Left lobe of liver (tissue), 2 donors: Measurements from ENCODE around the gene LGI2. TPM values are rescaled to one million over a fixed set of nuclear protein-coding genes. Genes with fewer than 3 reads are reported as not detected.
"Not testable (repeated sequence)": the region's sequence is repeated elsewhere in the genome, so short reads cannot be mapped to it uniquely, and the experiment has no call there.

Experiments
- ATAC-seq: fragments of 200-7000 bp; cut with Tn5 transposase; one replicate; pipeline ENCODE4 v1.9.1; 2020; ENCODE audit warnings: mild to moderate bottlenecking, moderate library complexity
- DNase-seq: peaks from one replicate; pipeline ENCODE4 v3.0.0-alpha.2; 2020; ENCODE audit warnings: low spot score
- total RNA-seq: library from RNA; stranded (reverse); gene quantifications from one replicate; pipeline ENCODE4 v1.2.1, GENCODE V29; 2021
- donor health status: DM: no; HTN: no; CAD: no; lungs with moderate emphysema.
- donor health status: DM: no; HTN: yes; CAD: no.

The LGI2 gene
- total RNA-seq, 1 donor from 2014 or later = 0.13 TPM

DNA sequence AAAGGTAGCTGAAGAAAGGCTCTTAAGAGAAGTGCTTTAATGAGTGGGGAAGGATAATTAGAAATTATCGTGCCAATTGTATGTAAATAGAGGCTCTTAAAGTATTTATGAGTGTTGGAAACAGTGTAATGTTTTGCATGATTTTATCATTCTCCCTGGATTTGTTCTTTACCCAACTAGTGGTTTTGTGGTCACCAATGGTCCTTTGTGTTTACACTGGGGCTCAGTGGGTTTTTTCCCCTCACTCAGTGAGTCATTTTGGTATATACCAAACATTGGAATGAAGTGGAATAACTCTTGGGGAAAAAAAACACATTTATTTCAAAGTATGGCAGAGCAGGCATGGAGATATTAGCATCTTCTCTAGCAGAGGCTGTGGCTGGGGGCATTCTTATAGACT is 20.8 kb upstream of the LGI2 start:
- no peak for DNase-seq
- no peak for ATAC-seq

DNA sequence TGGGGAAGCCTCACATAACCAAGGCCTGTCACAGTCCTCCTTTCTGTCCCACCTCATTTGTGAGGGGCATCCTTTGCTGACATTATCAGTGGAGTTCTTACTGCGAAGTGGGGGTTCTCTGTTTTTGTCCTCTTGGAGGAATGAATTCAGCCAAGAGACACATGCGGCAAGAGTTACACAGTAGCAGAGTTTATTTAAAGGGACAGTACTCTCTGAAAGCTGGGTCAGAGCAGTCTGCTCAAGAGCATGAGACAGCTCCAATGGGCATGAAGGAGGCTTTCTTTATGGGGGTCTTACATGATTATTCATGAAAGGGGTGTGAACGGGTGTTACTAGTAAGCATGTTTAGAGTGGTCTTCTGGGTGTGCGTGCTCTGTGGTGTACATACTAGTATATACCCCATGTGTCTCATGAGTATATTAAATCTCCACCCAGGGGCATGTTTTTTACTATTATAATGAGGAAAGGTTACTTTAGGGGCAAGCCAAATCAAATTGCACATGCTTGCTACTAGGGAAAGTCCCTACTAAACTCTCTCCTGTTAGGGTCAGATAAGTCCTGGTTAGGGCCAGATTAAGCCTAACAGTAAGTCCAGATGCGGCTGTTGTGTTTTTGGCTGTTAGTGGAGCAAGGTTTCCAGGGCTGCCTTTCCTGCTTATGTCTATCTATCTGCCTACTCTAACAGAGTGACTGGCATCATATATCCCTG is 19.8 kb upstream of the LGI2 start:
- DNase-seq = no peak
- ATAC-seq = no peak

DNA sequence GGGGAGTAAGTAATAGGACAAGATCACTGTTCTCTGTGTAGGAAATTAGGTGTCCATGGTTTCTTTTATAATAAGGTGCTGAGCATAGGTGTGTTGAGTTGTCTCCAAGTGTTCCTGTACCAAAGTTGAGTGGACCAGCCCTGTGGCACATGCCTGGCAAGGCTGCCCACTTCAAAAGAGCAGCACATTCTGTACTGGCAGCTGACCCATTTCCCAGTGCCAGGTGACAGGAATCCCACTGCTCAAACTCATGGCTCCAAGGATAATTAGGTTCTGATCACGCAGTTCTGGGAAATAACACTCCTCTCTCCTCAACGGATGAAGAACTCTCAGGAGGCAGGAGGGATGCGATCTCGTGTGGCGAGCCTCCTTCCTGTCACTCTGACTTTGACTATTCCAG is 12.8 kb upstream of the LGI2 start:
- ATAC-seq (no peak), DNase-seq (no peak)

DNA sequence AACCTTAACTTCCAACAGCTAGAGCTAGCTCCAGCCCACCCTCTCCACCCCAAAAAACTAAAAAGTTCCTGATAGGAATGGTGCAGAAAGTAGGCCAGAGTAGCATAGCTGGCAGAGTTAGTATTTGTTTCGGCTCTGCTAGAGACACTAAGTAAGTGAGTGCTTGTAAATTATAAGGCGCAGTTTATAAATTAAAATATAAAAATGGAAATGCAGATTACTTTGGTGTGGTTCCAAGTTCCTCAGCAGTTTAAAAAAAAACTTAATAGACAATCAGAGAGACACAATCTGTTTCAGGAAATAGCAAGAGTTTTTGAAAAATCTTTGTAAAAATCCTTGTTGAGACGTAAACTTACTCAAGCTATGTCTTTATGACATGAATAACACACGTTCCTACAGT is 2.8 kb upstream of the LGI2 start:
- DNase-seq (no peak), ATAC-seq (no peak)

DNA sequence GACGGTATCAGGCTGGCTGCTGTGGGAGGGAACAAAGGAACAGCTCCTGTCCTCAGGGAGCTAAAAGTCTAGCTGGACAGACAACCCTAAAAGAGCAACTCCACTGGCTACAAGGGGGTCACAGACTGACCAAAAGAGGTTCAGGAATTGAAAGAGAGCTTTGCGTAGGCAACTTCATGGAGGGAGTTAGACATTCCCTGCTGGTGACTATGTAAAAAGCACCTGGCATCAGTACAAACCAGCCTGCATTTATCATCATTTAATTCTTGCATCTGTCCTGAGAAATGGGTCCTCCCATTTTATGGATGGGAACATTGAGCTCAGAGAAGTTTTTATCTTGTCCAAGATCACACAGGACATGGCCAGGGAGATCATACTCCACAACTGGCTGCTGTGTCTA is 1.4 kb upstream of the LGI2 start:
- ATAC-seq (no peak), DNase-seq (no peak)

DNA sequence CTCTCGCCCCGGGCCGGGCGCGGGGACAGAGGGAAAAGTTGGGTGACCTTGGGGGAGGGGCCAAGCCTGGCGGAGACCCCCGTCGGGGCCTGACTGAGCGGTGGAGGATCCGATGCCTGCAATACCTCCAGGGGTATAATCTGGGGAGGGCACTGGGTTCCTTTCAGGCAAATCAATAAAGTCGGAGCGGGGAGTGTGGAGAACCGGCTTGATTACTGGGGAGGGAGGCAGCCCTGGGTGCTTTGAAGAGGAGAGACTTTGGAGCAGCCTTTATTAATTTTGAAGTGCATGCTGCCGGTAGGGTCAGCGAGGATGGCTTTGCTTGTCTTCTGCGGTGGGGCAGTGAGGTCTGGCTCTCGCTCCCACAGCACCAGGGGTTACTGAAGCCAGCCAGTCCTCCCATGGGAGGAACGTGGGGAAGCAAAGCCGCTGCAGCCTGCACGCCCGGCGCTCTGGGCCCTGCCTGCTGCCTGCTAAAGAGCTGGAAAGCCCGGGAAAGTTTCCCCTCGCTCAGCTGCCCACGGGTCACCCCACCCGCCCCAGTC is 403 bp upstream of the LGI2 start:
- ATAC-seq (peak; percentile 46), DNase-seq (no peak)

DNA sequence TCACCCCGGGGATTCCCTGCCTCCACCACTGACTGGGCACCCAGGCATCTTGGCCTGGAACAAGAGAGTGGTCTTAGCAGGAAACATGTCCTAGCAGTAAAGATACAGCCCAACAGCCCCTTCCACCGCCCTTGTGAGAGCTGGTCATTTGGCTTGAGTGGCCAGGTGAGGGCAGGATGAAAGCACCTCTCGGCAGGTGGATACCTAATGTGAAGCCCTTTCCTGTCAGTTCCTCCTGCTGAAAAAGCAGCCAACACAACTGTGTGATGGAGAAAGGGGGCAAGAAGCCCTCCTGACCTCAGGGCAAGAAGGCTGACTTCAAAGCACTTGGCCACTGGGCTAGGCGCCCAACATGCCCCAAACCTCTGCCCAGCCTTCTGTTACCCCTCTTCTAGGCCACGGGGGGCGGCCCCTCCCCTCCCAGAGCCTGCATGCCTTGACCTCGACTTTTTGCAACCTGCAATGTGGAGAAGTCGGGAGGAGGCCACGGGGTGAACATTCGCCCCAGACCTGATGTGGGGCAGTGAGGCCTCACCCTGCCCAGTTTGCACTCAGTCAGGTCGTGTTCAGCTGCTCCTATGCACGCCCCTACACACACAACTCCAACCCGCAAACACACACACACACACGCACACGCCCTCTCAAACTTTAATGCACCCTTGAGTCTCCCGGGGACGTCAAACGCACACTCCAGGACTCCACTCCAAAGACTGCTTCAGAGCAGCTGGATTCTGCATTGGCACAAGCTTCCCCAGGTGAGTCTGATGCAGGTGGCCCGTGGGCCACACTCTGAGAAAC is 1.1 kb downstream of the LGI2 start:
- DNase-seq (no peak), ATAC-seq (peak; percentile 18)

DNA sequence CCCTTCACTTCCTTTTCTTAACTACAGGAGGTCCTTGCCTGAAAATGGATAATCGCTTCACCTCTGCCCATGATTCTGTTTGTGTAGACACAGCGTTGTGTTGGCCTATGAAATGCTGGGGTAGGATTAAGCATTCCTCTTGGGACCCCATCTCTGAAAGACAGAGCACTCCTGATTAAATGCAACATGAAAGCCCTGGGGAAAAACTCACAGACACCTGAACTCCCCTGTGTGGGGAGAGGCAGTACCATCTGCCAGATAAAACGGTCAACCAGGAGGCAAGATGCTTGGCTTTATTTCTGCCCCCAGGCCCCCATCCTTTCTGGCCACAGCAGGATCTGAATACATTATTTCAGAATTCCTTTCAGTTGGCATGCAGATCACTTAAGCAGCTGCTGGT is 1.9 kb downstream of the LGI2 start:
- ATAC-seq = no peak
- no peak for DNase-seq

DNA sequence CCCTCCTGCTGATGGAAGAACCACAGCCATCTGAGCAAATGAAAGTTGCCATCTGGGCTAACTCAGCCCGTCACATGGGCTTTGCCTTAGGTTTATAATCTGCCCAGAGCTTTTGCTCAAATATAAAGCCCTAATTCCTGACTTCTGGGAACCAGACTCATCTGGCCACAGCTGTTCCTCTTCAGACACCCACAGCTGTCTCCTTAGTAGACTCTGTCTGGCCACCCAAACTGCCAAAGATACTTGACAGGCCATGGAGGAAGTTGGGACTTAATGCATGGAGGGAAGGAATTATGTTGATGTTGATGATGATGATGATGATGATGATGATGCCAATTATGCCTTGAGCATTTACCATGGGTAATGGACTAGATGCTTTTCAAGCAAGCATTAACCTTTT is 8.0 kb downstream of the LGI2 start:
- ATAC-seq = no peak

DNA sequence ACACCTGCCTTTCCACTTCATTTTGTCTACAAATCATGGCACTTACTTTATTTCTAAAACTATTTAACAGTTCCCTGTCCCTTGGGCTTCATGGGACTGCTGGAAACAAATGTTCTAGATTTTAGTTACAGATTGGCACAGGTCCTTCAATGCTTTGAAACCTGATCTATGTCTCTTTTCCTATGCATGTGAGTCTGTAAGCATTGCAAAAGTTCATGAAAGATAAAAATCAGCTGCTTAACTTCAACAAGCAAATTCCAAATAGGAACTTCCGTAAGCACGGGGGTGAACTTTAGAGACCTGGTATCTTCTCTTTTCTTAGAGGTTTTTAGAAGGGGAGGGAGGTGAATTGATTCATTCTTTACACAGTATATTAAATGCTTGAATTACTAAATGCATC is 9.5 kb downstream of the LGI2 start:
- ATAC-seq = no peak
- no peak for DNase-seq

More for the DNA sequence above, 8.0 kb downstream of the LGI2 start:
- no peak for DNase-seq

DNA sequence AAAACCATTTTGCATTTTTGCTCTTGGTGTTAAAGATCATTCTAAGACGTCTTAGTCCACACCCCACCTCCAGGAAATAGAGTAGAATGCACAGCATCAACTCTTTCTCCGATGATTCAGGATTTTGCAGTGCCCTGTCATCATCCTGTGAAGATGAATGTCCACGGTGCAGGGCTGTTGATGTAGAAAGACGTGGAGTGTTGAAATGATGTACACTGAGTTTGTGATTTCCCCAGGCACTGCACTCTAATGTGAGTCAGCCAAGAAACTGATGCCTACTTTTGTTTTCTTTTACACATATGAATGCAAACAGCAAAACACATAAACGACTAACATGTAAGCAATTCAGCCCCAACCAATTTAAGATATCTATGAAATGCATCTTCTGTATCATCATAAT is 10.5 kb downstream of the LGI2 start:
- DNase-seq = no peak
- no peak for ATAC-seq

DNA sequence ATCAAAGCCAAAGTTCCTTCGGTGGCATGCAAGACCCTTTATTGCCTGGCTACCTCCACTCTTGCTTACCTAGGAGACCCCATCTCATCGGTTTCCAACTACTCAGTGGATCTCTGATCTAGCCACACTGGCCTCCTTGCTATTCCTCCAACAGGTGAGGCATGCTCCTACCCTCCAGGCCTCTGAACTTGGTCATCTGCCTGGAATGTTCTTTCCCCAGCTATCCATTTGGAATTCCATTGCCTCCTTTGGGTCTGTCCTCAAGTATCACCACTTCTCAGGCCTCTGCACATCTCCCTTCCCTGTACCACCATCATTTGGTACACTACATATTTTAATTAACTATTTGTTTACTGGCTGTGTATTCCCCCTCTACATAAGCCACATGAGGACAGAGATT is 11.2 kb downstream of the LGI2 start:
- no peak for ATAC-seq
- no peak for DNase-seq

DNA sequence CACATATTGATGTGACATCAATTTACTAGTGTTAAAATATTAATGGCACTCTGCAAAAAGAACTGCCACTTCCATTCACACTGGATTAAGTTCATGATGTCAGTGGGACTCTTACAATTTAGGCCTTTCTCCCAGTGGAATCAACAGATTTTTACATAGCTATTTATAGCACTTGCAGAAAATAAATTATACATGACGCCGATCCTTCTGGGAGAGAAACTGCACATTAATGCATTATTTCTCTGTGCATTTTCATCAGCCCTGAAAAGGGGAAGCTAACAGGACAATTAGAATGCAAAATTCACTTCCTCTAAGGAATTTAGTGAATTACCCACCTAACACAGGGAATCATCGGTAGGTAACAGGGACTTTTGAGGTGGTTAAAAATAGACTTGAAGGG is 15.7 kb downstream of the LGI2 start:
- DNase-seq (no peak), ATAC-seq (no peak)

DNA sequence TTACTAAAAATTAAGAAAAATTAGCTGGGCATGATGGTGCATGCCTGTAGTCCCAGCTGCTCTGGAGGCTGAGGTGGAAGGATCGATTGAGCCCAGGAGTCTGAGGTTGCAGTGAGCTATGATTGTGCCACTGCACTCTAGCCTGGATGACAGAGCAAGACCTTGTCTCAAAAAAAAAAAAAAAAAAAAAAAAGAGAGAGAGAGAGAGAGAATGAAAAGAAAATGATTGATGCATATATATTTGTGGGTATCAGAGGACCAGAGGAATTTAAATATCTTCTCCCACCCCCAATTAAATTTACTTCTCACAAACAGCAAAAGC is 16.1 kb downstream of the LGI2 start:
- not testable (repeated sequence) for DNase-seq, ATAC-seq

DNA sequence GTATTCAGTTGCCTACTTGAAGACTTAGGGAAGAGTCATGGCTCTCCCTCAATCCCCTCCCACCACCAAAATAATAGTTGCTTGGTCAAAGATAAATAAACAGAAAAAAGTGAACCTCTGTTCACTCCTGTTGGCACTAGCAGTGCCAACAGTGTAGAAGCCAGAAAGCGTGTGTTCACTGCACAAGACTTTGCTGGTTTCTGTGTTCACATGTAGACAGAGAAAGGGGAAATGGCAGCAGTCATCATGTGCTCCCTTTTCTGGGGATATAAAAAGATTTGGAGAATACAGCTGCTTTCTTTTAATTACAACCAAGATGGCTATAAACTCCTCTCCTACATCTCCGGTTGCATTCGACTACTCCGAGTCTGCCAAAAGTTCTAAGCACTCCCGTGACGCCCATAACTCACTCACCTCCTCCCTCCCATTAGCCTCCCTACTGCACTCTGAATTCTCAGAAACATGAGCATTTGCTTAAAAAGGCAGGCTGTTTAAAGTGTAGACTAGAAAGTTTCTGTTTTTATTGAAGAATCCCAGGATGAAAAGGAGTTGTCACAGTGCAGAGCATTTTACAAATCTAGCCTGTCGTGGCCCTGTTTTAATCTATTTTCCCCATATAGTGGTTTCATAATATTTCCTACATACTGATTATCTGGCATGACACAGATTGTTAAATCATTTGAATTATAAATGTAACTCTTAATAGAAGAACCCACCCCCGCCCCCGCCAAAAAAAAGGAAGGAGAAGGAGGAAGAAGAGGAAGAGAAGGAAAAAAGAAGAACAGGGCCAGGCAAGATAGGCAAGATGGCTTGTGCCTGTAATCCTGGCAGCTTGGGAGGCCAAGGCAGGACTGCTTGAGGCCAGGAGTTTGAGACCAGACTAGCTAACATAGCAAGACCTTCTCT is 16.7 kb downstream of the LGI2 start:
- DNase-seq = no peak
- ATAC-seq = no peak

DNA sequence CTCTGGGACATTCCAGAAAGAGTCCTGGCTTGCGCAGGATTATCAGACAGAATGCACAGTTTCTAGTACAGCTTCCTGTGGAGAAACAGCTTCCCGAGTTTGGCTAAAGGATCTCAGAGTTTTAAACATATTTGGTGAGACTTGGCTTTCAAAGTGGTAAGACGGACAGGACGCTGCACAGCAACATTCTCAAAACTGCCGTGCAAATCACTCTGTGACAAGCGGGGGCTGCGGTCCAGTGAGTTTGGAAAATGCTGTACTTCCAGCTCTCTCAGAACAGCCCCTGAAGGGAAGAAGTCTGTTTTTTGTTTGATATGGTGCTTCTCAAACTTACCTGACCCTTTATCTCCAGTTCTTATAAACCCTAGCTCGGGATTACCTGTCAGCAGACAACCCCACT is 18.1 kb downstream of the LGI2 start:
- DNase-seq (no peak), ATAC-seq (no peak)

DNA sequence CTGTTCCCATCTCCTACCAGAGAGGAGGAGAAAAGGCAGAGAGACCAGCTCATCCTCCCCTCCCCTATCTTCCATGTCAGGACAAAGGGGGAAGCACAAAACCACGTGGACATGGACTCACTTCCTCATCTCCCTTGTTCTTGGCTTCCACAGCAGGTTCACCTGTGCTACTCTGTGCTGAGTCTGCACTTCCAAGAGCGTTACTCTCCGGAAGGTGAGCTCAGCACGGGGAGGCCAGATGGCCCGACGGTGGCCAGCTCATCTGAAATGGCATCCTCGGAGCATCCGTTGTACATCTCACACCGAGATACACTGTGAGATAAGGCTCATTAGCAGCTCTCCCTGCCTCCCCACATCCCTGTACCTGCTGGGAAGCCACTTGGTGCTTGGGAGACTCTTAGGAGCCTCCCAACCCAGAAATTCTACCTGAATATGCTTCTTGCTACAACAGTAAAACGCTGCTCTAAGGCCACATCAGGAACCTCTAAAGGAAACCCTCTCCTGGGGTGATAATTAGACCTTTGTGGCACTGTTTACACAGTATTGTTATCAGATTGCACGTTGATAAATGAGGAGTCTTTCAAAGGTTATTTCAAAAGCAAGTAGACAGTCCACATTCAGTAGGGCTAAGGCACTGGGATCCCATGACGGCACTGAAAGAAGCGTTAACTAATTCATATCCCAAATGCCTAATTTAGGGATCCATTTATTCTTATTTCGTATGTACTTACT is 19.4 kb downstream of the LGI2 start:
- ATAC-seq (no peak), DNase-seq (no peak)

DNA sequence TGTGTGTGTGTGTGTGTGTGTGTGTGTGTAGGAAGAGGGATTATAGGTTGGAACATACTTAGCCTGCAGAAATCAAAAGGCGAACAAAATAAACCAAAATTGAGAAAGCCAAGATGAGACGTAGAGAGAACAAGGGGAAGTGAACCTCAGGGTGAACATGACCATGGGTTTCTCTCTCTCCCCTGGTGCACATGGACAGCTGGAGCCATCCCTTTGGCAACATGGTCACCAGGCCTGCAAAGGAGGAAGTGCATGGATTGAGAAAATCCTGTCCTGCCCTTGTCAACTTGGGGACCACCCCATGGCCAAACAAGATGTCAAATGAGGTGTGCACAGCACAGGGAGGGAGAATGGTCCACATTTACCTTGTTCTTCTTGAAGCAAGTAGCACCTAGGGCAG is 23.1 kb downstream of the LGI2 start:
- ATAC-seq = no peak
- no peak for DNase-seq

DNA sequence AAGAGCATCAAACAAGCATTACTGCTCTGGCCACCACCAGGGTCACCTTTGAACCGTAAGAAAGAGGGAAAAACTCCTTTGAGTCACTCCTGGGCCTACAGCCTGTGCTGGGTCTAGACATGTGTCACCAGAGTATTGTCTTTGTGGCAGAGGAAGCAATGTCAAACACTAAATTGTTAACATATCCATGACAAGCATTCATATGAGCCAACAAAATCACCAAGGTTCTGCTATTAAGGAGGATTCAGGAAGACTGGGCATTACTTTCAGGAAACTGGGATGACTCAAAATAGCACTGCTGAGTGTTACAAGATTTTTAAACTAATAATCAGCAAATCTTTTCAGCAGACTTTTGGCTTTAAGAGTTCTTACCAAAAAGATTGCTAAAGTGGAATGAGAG is 28.1 kb downstream of the LGI2 start:
- ATAC-seq (peak; percentile 19), DNase-seq (no peak)

DNA sequence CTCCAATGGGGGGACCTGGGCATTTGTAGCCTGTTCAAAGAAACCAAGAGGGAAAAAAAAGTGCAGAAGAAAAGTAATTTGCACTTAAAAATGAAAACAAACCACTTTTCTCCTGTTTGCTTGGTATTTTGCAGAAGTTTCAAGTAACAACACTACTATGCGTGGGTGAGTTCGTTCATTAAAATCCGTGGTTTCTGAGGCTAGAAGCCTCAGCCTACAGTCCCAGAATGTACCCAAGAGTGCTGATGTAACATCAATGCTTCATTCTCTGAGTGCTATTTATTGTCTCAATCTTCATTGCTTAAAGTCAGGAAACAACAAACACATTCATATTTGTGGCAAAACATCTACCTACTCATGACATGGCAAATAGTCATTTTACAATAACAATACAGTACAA is 29.2 kb downstream of the LGI2 start:
- DNase-seq (no peak), ATAC-seq (no peak)

DNA sequence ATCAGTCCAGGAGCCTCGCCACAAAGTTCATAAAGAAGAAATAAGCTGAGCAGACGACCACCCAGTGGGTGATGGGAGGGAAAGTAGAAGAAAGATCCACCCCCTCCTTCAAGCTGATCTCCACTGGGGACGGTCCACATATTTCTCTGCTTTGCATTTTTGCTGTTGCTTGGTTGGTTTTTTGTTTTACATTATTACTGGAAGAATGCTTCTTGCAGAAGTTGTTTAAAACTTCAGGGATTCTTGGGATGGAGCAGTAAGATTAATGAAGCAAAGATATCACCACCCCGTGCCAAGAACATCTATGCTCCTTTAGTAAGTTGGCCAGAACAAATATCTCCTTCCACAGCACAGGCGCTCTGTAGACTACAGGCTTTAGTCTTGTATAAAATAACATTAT is 30.1 kb downstream of the LGI2 start:
- ATAC-seq (no peak), DNase-seq (no peak)
